NCI-H187 (cell line): ENCODE data around the gene LRP2BP.
"Not testable (repeated sequence)": the region's sequence is repeated elsewhere in the genome, so short reads cannot be mapped to it uniquely, and the experiment has no call there.

Experiments used
- DNase-seq, 2 experiments: peaks; one replicate each; lab custom pipeline; 2025; lab: John Stamatoyannopoulos, UW

The LRP2BP gene

DNA sequence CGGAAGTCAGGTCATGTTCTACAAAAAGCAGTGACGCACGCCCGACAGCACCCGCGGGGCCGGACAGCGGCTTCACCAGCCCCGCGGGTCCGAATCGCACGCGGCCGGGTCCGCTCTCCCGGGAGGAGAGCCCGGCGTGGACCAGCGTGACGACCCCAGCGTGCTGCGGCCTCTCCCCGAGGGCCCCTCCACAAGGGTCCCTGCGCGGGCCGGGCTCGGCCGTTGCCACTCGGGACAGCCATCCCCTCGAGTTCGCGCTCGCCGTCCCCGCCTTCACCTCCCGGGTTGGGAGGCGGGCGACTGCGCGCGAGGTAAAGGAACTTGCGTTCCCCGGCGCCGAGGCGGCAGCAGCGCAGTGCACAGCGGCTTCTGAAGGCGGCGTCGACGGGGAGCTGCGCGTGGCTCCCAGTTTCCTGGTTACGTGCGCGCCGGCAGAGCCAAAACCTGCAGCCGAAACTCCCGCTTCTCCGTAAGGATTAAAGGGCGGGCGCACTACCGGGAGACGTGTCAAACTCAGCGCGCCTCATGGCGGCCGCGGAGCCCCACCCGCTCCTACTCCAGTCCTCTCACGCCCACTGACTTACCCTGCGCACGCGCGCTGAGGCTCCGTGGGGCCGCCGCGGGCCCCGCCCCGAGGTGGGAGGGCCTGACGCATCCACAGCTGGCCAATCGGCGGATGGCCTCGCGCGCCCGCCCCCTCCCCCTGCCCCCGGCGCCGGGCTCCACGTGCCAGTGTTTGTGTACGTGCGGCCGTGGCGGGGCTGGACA is 416 bp upstream of the LRP2BP start:
- DNase-seq: peak; percentile 82 to 89

DNA sequence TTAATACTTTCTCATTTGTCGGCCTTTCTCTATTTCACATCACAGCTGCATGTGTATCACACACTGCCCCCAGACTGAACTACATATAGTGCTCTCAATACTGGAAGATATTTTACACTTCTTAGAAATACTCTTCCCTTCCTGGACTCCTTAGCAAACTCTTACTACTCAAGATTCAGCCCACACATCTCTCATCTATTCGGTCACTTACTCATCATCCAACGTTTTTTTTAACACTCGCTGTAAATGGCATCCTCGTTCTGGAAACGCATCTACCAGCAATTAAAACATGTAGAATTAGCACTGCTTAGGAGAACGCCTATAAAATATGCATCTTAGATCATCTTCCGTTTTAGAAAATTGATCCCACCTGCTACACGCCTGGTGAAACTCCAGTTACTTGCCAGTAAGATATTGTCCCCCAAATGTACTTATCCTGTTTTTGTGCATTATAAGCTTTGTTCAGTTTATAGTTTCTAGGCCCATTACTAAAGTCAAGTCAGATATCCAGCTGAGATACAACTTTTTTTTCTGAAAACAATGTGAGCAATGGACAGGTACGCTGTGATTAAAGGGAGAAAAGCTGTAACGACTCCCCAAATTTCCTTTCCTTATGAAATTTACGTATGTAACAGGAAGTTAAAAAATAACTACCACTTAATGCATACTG is 1.0 kb downstream of the LRP2BP start:
- no peak for DNase-seq

GRCh38 chr4:185392156-185392555 is 3.6 kb downstream of the LRP2BP start:
- DNase-seq: no peak

DNA sequence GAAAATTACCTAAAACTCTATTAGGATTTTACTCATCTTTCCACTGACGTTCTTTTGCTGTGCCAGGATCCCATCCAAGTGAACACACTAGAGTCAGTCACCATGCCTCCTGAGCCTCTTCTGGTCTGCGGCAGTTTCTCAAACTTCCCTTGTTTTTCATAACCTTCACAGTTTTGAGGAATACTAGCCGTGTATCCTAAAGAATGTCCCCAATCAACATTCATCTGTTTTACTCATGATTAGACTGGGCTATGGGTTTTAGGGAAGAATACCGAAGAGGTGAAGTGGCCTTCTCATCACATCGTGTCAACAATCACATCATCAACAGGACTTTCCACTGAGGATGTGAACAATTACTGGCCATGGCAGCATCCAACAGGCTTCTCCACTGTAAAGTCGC is 4.8 kb downstream of the LRP2BP start:
- DNase-seq: no peak

DNA sequence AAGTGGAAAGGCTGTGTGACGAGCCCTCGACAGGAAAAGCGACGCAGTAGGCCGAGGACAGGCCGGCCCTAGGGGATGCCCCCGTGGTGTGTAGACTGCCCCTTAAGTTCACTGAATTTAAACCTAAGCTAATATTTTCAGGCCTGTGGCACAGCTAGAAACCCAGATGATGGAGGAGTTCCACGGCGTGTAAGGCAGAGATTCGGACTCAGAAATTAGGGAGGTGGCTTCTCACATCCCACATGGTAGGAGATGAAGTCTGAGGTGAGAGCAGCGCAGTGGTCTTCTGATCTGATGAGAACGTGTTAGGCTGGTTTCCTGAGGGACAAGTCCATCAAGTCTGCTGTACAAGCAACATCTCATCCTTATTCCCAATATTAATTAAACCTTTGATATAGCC is 7.8 kb downstream of the LRP2BP start:
- DNase-seq: no peak

DNA sequence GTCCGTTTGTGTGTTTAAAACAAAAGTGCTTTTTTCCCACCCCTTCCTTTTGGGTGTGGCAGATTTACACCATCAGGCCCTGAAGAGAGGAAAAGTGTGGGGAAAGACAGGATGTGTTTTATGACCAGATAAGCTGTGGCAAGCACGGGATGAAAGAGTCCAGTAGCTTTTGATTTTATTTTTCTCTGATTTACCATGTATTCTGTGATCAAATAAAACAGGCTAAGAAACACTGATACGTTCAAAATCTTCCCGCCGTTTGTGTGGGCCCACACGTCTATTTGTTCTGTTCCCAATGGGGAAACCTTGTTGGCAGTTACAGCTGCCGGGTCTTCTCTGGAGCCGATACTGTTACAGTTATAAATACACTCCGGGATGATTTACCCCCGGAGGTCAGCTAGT is 10.8 kb downstream of the LRP2BP start:
- DNase-seq: no peak

DNA sequence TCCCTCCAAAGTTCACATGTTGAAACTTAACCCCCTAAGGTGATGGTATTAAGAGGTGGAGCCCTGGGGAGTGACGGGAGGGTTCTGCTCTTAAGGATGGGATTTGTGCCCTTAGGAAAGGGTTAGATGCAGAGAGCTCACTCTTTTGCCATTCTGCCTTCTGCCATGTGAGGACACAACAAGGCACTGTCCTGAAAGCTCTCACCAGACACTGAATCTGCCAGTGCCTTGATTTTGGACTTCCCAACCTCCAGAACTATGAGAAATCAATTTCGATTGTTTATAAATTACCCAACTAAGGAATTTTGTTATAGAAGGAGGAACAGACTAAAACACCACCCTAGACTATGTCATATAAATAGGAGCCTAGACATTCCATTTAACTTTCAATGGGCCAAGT is 11.7 kb downstream of the LRP2BP start:
- no peak for DNase-seq

GRCh38 chr4:185383451-185383850 is 12.3 kb downstream of the LRP2BP start:
- no peak for DNase-seq

GRCh38 chr4:185382754-185383153 is 13.0 kb downstream of the LRP2BP start:
- DNase-seq: no peak

GRCh38 chr4:185381288-185382196 is 14.2 kb downstream of the LRP2BP start:
- DNase-seq: no peak

DNA sequence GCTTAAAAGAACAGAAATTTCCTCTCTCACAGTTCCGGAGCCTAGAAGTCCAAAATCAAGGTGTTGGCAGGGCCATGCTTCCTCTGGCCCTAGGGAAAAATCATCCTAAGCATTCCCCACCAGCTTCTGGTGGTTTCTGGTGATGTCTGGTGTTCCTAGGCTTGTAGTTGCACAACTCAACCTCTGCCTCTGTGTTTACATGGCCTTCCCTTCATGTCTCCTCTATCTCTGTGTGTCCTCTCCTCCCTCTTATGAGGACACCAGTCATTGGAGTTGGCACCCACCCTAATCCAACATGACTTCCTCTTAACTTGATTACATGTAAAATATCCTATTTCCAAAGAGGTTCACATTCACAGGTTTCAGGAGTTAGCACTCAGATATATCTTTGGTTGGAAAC is 15.4 kb downstream of the LRP2BP start:
- no peak for DNase-seq

- no peak for DNase-seq
Observed at GRCh38 chr4:185379326-185380295, 16.1 kb downstream of the LRP2BP start.

- no peak for DNase-seq
Observed at GRCh38 chr4:185378264-185378663, 17.5 kb downstream of the LRP2BP start.

- DNase-seq: no peak
Observed at GRCh38 chr4:185374573-185374972, 21.2 kb downstream of the LRP2BP start.

DNA sequence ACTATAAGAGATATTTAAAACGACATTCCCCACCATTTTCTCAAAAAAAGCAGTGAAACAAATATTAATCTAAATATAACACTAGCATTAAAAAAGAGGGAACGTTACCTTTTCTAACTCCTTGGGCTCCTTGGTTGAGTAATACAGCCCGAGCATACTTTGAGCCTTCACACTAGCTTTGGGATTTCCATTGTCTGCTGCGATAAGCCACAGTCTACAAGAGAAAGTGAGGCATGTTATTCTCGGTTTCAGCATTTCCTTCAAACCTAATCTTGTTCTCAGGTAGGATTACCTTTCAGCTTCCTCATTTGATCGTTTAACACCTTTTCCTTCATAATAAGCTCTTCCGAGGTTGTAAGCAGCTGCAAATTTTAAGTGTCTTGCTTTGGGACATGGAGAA is 21.7 kb downstream of the LRP2BP start:
- no peak for DNase-seq

GRCh38 chr4:185371702-185372101 is 24.0 kb downstream of the LRP2BP start:
- no peak for DNase-seq

DNA sequence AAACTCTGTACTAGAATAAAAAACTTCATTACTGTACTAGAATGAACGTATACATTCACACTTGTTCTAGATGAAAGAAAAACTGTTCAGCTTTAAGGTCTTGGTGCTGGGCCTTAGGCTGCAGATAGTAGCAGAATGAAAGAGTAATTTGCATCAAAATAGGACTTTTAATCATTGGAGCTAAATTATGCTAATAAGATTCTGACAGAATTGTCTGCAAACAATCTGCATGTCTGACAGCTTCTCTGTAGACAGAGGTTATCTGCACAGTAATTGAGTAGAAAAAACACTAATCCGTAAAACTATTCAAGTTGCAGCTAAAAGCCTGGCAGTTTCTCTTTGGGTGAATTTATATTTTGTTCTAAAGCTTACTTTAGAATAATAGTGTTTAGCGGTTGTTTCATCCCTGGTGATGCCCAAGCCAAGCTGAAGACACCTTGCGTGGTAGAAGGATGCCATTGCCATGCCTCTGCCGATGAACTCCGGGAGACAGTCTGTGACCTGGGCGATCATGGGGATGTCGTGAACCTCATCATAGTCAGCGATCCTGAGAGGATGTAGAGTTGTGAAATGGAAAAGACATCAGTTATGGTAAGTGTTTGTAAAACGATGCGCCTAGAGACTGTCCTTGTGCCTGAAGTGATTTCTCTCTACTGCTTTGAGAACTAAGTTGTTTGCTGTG is 25.3 kb downstream of the LRP2BP start:
- DNase-seq: no peak

GRCh38 chr4:185369731-185370130 is 26.0 kb downstream of the LRP2BP start:
- DNase-seq: no peak

- DNase-seq: no peak
Observed at GRCh38 chr4:185364886-185365285, 30.8 kb downstream of the LRP2BP start.

DNA sequence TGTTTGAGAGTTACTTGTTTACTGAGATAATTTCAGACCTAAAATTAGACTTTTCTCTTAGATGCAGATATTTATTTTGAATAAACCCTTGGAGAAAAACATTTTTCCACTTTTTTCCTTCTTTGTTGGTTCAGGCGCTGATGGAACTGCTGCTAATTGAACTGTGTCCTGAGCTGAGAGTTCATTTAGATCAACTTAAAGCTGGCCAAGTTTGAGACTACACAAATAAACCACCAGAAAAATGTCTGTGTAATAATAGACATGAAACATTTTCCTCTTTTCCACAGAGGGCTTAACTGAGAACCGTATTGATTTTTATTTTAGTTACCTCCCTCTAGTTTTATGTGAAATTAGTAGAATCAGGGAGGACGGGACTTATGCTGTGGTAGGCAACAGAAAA is 32.5 kb downstream of the LRP2BP start:
- no peak for DNase-seq

DNA sequence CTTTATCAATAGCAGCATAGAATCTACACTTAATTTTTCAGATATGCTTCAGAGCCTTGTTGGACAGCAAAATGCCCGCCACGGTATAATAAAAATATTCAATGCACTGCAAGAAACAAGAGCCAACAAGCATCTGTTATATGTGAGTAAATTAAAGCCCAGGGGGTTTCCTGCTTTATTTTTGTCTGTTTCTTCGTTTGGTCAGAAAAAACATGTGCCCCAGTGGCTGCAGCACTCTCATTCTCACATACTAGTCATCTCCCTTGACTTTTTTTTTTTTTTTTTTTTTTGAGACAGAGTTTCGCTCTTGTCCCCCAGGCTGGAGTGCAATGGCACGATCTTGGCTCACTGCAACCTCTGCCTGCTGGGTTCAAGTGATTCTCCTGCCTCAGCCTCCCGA is 33.2 kb downstream of the LRP2BP start:
- DNase-seq: not testable (repeated sequence)
